CD4-positive, alpha-beta T cell treated with Interleukin-17A for 4 hours (primary cell): ENCODE data around the gene ETV1.
"Not testable (repeated sequence)": the region's sequence is repeated elsewhere in the genome, so short reads cannot be mapped to it uniquely, and the experiment has no call there.

Experiments used
- DNase-seq: peaks from one replicate; pipeline ENCODE4 v3.0.0-alpha.2; 2020; ENCODE audit warnings: mixed read lengths

ETV1 gene

DNA sequence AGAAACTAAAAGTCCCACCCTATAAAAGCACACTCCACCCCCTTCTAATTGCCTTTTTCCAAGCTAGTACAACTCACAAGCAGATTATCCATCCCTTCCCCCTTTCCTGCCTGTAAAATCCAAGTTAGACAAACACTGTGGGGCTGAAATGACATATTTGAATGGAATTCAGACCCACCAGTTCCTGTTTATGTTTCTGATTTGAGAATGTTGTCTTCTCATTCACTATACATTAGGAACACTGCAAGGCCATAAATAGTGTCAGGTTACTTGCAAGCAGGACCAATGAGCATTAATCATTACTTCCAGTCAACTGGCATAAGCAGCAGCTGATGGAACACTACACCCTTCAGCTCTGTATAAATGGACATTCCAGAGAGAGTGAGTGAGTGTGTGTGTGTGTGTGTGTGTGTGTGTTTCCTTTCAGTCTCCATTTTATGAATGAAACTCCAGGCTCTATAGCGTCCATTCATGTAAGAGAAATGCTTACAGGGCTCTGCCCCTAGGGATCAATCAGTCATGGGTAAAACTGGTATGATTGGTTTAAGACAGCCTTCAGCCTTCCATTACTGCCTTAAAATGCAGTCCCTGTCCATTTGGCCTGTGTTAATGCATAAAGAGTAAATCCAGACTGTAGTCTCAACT, 69.3 kb downstream of the ETV1 start:
- DNase-seq = no peak

- DNase-seq = not testable (repeated sequence)
These were observed 71.1 kb downstream of the ETV1 start for GRCh38 chr7:13918333-13918732.

DNA sequence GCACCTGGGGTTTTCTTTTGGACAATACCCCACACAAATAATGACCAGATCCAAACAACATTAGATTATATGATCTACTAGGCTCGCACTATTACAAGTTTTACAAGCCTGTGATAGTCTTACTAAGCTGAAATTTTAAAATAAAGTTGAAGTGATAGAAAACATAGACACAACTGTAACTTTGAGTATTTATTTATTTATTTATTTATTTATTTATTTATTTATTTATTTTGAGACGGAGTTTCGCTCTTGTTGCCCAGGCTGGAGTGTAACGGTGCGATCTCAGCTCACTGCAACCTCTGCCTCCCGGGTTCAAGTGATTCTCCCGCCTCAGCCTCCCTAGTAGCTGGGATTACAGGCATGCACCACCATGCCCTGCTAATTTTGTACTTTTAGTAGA, 72.4 kb downstream of the ETV1 start:
- not testable (repeated sequence) for DNase-seq

- DNase-seq = no peak
These were observed 73.6 kb downstream of the ETV1 start for GRCh38 chr7:13915891-13916290.

DNA sequence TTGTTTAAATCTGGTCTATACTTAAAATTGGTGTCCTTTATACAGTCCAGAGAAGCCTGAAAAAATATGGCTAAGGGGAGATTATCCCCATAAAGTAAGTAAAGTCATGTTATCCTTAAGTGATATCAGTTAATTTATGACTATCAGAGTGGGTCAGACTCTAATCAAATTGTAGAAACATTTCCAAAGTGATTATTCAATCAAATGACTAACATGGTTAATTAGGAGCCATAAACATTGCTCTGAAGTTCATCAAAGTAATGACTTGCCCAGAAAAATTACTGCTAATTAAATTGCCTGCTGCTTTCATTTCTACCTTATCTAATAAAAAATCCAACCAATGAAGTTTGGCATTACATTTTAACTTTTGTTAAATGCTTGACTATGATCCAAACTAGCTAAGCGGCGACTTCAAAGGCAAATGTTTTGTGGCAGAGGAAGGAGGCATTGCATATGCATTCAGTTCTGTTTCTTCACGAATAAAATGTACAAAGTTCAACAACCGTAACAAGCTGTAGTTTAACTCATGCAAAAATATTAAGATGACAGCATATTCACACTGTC, 76.7 kb downstream of the ETV1 start:
- DNase-seq = no peak

DNA sequence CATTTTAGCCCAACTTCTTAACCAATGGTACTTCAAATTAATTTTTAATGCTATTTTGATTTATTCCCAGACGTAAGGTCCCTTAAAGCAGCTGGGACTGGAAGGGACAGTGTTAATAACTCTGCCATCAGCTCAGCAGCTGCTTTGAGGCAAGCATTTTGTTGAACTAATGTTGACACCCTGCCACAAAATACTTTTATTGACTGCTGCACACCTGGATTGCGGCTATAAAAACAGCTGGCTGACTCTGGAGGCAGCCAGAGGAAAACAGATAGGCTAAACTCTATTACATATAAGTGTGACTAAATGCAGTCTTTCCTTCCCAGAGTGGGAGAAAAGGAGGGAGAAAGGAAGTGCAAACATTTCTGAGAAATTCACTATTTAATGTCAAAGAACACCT, 77.6 kb downstream of the ETV1 start:
- DNase-seq = no peak

GRCh38 chr7:13910805-13911551, 78.5 kb downstream of the ETV1 start:
- DNase-seq = no peak

DNA sequence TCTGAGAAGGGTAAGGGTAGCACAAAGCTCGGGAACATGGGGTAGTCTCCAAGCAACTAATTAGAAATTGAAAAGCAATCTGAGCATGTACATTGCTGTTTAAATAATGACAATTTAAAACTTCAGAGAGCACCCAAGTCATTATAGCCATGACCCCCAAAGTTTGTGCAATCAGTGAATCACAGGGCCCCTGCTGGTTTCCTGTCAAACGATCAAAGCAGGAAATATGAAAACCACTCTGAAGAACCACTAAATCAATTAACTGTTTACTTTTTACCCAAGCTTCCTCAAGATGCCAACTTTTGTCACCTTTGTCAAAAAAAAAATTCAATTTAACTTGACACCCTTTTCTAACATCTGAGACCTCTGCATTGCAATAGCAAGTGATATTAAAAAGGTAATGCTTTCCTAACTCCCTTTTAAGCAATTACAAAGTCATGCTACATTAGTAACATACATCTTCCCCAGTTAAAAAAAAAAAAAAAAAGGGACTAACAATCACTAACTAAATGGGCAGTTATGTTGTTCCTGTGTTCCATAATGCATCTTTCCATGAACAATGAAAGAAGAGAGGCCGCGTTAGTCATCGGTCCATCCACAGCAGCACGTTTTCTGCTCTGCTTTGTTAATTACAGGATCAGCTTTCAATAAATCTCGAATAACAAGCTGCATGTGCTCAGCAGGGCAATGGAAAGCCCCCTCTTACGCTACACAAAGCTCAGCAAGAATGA, 80.6 kb downstream of the ETV1 start:
- DNase-seq = peak; percentile 26

GRCh38 chr7:13907831-13908230, 81.6 kb downstream of the ETV1 start:
- no peak for DNase-seq

DNA sequence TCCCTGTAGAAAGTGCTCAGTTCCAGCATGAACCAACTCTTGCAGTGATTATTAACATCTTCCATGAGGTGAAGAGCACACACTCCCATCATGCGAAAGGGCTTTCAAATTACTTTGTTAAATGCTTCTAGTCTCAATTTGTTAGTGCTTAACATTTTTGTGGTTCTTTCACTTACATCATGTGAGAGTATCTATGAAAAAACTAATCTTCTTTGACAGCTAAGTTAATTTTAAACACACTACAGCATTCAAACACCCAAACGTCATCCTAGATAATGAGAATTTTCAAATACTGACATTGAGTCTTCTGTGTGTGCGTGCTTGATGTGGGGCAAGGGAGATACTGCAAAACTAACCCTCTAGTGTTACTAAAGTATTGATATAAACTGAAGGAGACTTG, 84.8 kb downstream of the ETV1 start:
- no peak for DNase-seq

- DNase-seq = no peak
These were observed 85.5 kb downstream of the ETV1 start for GRCh38 chr7:13904007-13904406.

GRCh38 chr7:13901577-13901976, 87.9 kb downstream of the ETV1 start:
- no peak for DNase-seq

DNA sequence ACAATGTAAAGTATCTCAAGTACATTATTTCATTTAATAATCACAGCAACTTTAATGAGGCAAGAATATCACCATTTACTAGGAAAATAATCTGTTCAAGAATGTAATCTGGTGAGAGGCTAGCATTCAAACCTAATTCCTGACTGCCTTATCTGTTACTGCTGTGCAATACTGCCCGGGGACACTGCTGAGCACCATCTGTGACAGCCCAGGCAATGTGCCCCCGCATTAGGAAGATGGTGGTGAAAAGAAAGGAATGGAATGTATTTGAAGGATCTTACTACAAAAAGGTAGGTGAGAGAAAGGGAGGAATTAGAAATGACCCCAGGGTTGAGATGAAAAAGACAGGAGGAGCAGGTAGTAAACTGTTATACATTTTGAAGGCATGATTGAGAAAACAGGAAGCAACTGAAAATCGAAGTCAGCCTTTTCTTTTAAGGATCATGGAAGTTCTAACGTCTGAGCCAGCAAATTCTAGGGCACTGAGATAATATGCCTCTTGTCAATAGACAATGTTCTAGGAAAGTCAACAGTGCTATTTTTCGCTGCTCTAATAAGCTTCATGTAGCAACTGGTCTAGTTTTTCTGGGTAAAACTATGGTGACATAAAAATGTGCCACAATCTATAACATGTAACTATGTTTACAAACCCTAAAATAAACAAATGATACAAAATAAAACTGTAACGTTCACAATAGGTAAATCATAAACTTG, 90.4 kb downstream of the ETV1 start:
- no peak for DNase-seq

- no peak for DNase-seq
These were observed 91.6 kb downstream of the ETV1 start for GRCh38 chr7:13897819-13898218.

GRCh38 chr7:13894954-13895353, 94.5 kb downstream of the ETV1 start:
- no peak for DNase-seq

DNA sequence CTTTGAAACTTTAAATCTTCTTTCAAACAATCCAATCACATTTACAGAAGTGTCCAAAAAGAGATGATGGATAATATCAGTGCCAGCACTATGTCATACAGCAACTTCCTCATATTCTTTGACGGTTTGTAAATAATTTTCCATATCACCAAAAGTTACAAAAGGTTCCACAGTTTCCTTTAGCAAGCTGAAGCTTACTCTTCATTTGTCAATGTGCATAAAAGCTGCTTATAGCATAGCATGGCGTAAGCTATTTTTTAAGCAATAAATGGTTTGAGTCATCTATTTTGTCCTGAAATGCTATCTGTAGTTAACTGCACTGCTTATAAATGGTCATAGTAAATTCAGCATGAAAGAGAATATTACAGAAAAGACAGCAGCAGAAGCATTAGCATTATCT, 95.1 kb downstream of the ETV1 start:
- no peak for DNase-seq

- no peak for DNase-seq
These were observed 98.7 kb downstream of the ETV1 start for GRCh38 chr7:13890793-13891192.

- no peak for DNase-seq
These were observed 103.1 kb downstream of the ETV1 start for GRCh38 chr7:13886356-13886755.

DNA sequence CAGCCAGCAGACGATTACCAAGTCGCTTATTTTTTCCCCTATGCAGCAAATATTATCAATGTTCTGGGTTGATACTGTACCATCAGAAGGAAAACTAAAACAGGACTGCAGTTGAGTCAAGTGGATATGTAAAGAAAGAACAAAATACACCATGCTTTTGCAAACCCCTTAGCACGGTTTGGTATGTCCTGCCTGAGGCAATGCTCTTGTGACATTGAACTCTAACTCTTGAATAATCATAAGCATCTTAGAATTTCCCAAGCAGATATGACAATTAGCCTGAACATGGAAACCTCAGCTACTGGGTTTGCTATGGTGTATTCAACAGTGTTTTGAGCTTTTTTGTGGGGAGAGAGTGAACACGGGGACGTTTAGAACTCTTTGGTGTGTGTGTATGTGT, 107.4 kb downstream of the ETV1 start:
- no peak for DNase-seq

DNA sequence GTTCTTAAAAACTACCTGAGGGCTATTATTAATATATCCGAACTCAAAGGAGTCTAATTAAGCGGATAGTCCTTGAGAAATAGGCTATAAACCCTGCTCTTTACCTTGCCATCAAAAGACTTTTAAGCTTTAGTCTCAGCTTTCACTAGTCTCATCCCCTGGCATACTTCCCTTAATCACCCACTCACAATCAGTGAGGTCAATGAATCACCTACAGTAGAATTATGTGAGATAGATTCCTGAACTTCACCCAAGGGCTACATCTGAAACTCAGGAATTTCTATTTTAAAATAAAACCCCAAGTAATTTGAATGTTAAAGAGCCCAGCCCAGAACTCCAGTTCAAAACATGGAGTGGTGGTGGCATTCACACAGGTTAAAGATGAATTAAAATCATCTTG, 108.7 kb downstream of the ETV1 start:
- no peak for DNase-seq

- no peak for DNase-seq
These were observed 109.3 kb downstream of the ETV1 start for GRCh38 chr7:13879994-13880686.

DNA sequence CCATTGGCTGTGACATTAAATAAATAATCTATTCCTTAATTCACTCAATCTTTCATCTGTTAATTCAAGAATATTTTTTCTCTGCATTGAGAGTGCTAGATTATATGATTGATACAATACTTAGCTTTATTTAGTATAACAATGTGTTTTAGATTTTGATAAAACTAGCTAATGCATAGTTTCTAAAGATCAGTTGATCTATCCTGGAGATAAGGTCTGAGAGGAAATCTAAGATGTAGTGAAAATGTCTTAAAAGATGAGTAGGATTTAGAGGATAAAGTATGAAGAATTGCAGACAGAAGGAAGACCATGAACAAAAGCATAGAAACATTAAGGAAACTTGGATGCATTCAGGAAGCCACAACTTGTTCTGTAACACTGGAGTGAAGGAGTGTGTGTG, 110.3 kb downstream of the ETV1 start:
- no peak for DNase-seq
